Mammary epithelial cell (primary cell): ENCODE results near the gene TPCN1.

Experiments used
- CTCF ChIP-seq, 2 donors: IDR thresholded peaks in 1 of 2; conservative IDR thresholded peaks in 1 of 2; 2 replicates each; pipeline ENCODE4 v1.5.1; 2011 to 2012; ENCODE audit warnings: inconsistent platforms in 2 of 2, low read length in 2 of 2, mild to moderate bottlenecking in 2 of 2, control low read depth in 1 of 2, low read depth in 1 of 2; ENCODE audit not compliant: insufficient read depth in 1 of 2; ENCODE audit errors: extremely low read depth in 1 of 2
- EZH2 ChIP-seq: IDR thresholded peaks from 2 replicates; pipeline ENCODE4 v1.6.1; 2012; ENCODE audit warnings: low read length, inconsistent platforms, borderline replicate concordance

GRCh38 chr12:113211160-113211559 is 10.1 kb upstream of the TPCN1 start:
- TF ChIP-seq CTCF (conservative IDR thresholded peaks at IDR 0.05 in 1 of 2, IDR thresholded peaks at IDR 0.05 in 1 of 2; ENCODE audit: extremely low read depth in 1 of 2, insufficient read depth in 1 of 2, low read depth in 1 of 2, low read length in 2 of 2), result no peak
- no peak for TF ChIP-seq EZH2
